A549 treated with ZK216348 at 1 μM for 4 hours (cell line): ENCODE results near the gene ADAM20. TPM values are rescaled to one million over a fixed set of nuclear protein-coding genes. Genes with fewer than 3 reads are reported as not detected.

ENCODE experiments used
- total RNA-seq: library from RNA; stranded (reverse); fragments of 200-300 nt; extraction: Qiagen RNA extraction; gene quantifications from 5 replicates; pipeline ENCODE4 v1.2.3, GENCODE V29; 2022; ENCODE audit warnings: low read depth

The ADAM20 gene
- not detected in 5 replicates for total RNA-seq

DNA sequence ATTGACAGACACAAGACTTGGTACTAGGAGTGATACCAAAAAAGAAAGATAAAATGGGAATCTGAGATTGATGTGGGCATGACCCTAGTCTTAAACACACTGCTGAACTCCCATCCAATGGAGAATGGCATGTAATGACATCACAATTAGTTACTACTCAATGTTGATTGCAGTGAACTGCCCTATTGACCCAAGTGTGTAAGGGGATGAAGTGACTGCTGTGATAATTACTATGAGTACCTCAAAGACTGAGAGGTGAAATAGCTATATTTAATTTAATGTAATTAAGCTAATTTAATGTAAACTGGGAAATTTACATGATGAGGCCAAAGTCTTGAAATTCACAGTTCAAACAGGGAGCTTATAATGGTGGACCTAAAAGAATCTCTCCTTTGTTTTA, at the start of gene ADAM20:
Gene ADAM20, minus strand, starts transcription at position 101 of the 400 bp plus-strand sequence. CDS start 10,247 bp downstream, outside the sequence.

Other genes starting within 250 kb of the ADAM20 start
- gene COX16, start 175.3 kb downstream of the ADAM20 start, total RNA-seq, result 48.5 to 92.2 TPM (median 54.1 TPM) in 5 replicates
- 6.7 to 12.2 TPM (median 10.2 TPM) in 5 replicates for gene SYNJ2BP, start 117.9 kb downstream of the ADAM20 start, total RNA-seq
- not detected in 5 replicates for gene ADAM21, start 82.8 kb downstream of the ADAM20 start, total RNA-seq
- gene MED6, start 65.7 kb upstream of the ADAM20 start, total RNA-seq, result 39.5 to 67.9 TPM (median 42.2 TPM) in 5 replicates
- 2.3 to 3.0 TPM (median 2.8 TPM) in 5 replicates for gene TTC9, start 106.9 kb upstream of the ADAM20 start, total RNA-seq